Endometrial microvascular endothelial cells (primary cell): Measurements from ENCODE around the gene ICAM3. TPM values are rescaled to one million over a fixed set of nuclear protein-coding genes. Genes with fewer than 3 reads are reported as not detected.

ENCODE experiments used
- in situ Hi-C: cut with HindIII; loops from 2 replicates; pipeline ENCODE4 v1.10.0; 2017; ENCODE audit warnings: low sequenced_read_pairs, low pct_unique_long_range_greater_than_20kb; ENCODE audit errors: inconsistent ontology term
- total RNA-seq: library from RNA; depleted of rRNA; stranded (reverse); fragments of >200 nt; gene quantifications from one replicate; pipeline ENCODE4 v1.2.3, GENCODE V29; 2015; ENCODE audit errors: inconsistent ontology term

The ICAM3 gene
- total RNA-seq, 1 donor from 2014 or later = 11.8 TPM

GRCh38 chr19:10295305-10295846, 44.0 kb downstream of the ICAM3 start:
- in situ Hi-C loops = no loop called here

GRCh38 chr19:10294368-10294697, 45.1 kb downstream of the ICAM3 start:
- in situ Hi-C loops = no loop called here

GRCh38 chr19:10293637-10294367, 45.6 kb downstream of the ICAM3 start:
- in situ Hi-C loops = no loop called here

DNA sequence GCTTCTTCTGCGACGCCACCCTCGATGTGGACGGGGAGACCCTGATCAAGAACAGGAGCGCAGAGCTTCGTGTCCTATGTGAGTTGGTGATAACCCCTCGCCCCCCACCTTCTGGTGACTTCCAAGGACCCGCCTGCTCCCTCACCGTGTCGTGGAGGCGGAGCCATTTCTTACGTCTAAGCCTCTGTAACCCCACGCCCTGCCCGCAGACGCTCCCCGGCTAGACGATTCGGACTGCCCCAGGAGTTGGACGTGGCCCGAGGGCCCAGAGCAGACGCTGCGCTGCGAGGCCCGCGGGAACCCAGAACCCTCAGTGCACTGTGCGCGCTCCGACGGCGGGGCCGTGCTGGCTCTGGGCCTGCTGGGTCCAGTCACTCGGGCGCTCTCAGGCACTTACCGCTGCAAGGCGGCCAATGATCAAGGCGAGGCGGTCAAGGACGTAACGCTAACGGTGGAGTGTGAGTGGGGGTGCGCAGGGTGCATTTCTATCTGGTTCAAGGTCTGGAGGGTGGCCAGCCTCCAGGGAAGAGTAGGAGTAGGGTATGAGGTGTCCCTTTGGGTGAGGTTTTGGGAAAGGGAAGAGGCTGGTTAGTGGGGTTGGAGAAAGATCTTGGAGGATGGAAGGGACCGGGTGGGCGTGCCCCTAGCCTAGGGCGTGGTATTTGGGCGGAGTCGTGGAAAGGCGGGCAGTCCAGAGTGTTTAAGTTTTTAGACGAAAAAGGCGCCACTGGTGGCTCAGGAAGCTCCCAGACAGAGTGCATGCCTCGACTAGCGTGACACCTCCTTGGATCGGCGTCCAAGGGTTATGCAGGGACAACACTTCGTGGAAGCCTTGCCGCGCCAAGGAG, 46.4 kb downstream of the ICAM3 start:
- in situ Hi-C loops = no loop called here

GRCh38 chr19:10292206-10292788, 47.1 kb downstream of the ICAM3 start:
- in situ Hi-C loops = no loop called here

DNA sequence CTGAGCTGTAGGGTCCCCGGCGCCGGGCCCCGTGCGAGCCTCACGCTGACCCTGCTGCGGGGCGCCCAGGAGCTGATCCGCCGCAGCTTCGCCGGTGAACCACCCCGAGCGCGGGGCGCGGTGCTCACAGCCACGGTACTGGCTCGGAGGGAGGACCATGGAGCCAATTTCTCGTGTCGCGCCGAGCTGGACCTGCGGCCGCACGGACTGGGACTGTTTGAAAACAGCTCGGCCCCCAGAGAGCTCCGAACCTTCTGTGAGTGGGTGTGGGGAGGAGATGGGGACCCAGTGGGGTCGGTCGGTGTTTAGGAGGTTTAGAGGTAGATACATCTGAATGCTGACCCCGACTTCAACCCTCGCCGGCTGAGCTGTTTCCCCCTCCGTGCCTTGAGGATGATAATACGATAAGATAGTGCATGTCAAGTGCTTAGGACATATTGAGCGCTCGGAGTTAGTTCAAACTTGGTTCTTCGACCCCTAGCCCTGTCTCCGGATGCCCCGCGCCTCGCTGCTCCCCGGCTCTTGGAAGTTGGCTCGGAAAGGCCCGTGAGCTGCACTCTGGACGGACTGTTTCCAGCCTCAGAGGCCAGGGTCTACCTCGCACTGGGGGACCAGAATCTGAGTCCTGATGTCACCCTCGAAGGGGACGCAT, 47.7 kb downstream of the ICAM3 start:
- in situ Hi-C loops = no loop called here

DNA sequence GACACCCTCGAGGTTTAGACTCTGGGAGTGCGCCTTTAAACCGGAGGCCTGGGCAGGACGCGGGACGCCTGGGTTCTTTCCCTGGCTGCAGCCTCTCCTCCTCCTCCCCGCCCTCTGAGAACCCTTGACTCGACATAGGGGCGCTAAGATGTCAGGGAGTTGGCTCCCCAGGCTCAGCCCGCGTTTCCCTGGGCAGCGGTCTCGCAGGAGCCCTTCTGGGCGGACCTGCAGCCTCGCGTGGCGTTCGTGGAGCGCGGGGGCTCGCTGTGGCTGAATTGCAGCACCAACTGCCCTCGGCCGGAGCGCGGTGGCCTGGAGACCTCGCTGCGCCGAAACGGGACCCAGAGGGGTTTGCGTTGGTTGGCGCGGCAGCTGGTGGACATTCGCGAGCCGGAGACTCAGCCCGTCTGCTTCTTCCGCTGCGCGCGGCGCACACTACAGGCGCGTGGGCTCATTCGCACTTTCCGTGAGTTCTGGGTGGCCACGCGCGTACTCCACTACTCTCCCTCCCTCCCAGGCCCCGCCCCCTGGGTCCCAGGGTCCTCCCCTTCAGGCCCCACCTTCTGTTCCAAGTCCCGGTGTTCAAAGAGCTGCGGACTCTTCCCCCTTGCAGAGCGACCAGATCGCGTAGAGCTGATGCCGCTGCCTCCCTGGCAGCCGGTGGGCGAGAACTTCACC, 48.4 kb downstream of the ICAM3 start:
- in situ Hi-C loops = no loop called here

DNA sequence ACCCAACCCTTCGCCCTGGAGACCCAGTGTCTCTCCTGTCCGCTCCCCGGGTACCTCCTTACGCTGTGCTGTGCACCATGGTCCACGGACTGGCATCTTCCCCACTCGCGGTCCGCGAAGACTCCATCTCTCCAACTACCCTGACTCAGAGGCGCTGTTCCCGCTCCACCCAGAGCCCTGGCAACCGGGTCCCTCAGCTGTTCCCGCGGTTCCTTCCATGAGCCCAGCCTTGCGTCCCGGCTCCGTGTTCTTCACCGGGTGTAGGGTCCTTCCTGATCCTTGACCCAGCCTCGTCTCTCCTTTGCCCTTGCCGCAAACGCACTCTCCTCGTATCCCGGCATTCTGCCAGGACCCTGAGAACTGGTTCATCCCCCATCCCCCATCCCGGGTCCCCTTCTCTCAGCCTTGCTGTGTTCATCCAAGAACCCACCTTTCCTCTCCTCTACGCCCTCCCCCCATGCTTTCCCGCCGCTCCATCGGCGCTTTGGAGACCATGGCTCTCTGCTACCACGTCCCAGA, 49.0 kb downstream of the ICAM3 start:
- in situ Hi-C loops = no loop called here

DNA sequence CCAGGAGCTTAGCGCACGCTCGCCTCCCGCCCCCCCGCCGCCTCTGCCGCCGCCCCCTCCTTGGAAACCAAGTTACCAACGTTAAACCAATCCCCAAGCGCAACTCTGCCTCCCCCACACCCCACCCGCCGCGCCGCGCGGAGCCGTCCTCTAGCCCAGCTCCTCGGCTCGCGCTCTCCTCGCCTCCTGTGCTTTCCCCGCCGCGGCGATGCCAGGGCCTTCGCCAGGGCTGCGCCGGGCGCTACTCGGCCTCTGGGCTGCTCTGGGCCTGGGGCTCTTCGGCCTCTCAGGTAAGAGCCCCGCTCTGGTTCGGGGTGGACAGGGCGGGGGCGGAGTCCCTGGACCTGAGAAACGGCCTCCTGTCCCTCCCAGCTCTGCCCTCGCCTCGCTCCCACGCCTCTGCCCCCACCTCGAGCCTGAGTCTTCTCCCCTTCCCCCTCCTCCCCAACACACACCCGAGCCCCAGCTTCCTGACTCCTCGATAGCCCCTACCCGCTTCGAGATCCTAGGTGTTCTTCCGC, 49.5 kb downstream of the ICAM3 start, which contains the start of gene ICAM5:
ICAM5 (plus strand) TSS at position 117 of the 521 bp plus-strand sequence; CDS start at position 209, 92 bp downstream.
- in situ Hi-C loops = no loop called here

DNA sequence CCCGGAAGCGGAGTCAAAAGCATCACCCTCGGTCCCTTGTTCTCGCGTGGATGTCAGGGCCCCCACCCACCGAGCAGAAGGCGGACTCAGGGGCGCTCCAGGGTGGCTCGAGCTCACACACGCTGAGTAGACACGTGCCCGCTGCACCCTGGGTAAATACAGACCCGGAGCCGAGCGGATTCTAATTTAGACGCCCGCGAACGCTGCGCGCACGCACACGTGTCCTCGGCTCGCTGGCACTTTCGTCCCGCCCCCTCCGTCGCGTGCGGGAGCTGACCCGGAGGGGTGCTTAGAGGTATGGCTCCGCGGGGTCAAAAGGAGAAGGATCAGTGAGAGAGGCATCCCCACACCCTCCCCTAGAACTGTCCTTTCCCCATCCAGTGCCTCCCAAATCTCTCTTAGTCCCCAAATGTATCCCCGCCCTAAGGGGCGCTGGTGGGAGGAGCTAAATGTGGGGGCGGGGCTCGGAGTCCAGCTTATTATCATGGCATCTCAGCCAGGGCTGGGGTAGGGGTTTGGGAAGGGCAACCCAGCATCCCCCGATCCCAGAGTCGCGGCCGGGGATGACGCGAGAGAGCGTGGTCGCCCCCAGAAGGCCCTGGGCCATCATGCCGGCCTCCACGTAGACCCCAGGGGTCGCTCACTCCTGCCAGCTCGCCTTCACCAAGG, 50.1 kb downstream of the ICAM3 start:
- in situ Hi-C loops = no loop called here

GRCh38 chr19:10288662-10289166, 50.7 kb downstream of the ICAM3 start:
- in situ Hi-C loops = no loop called here

- in situ Hi-C loops = no loop called here
Observed at GRCh38 chr19:10286803-10287737, 52.4 kb downstream of the ICAM3 start, which contains the start of gene ICAM4. Gene ICAM4 (plus strand): TSS chr19:10286955. CDS start chr19:10287013, 58 bp downstream.

- in situ Hi-C loops = no loop called here
Observed at GRCh38 chr19:10285393-10285792, 54.0 kb downstream of the ICAM3 start.

- in situ Hi-C loops = no loop called here
Observed at GRCh38 chr19:10284960-10285278, 54.5 kb downstream of the ICAM3 start.

DNA sequence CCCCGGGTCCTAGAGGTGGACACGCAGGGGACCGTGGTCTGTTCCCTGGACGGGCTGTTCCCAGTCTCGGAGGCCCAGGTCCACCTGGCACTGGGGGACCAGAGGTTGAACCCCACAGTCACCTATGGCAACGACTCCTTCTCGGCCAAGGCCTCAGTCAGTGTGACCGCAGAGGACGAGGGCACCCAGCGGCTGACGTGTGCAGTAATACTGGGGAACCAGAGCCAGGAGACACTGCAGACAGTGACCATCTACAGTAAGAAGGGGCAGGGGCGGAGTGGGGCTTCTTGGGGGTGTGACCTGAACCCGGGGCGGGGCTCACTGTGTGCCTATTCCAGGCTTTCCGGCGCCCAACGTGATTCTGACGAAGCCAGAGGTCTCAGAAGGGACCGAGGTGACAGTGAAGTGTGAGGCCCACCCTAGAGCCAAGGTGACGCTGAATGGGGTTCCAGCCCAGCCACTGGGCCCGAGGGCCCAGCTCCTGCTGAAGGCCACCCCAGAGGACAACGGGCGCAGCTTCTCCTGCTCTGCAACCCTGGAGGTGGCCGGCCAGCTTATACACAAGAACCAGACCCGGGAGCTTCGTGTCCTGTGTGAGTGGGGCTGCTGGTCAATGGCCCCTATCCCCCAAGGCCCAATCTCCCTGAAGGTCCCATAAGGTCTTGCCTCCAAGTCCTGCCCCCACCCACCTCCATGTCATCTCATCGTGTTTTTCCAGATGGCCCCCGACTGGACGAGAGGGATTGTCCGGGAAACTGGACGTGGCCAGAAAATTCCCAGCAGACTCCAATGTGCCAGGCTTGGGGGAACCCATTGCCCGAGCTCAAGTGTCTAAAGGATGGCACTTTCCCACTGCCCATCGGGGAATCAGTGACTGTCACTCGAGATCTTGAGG, 55.1 kb downstream of the ICAM3 start:
- in situ Hi-C loops = no loop called here
